Neural cell (in vitro differentiated cells): Measurements from ENCODE around the gene HOXA3. TPM values are rescaled to one million over a fixed set of nuclear protein-coding genes. Genes with fewer than 3 reads are reported as not detected.

Experiments
- H2AFZ ChIP-seq: fragments of 200-600, 300-800 bp; sonication (generic), shearing (Covaris generic); 2 replicates; pipeline ENCODE4 v1.6.0; 2014; ENCODE audit warnings: low read depth, mild to moderate bottlenecking, antibody characterized with exemption, low read length, moderate library complexity
- H3F3A ChIP-seq: fragments of 200-600 bp; shearing (Covaris generic); 2 replicates; pipeline ENCODE4 v1.6.1; 2016; ENCODE audit warnings: mild to moderate bottlenecking, moderate library complexity, mixed read lengths, antibody characterized with exemption, low read length; ENCODE audit not compliant: insufficient read depth, poor library complexity, severe bottlenecking
- H3K27ac ChIP-seq: fragments of 200-600, 300-800 bp; sonication (generic), shearing (Covaris generic); 2 replicates; pipeline ENCODE4 v1.5.1; 2014; ENCODE audit warnings: mild to moderate bottlenecking, low read length, moderate library complexity
- H3K27me3 ChIP-seq: fragments of 300-800, 200-600 bp; sonication (generic), shearing (Covaris generic); 2 replicates; pipeline ENCODE4 v1.6.0; 2014; ENCODE audit warnings: mild to moderate bottlenecking, low read depth, low read length, moderate library complexity; ENCODE audit not compliant: insufficient read depth
- H3K36me3 ChIP-seq: fragments of 300-800, 200-600 bp; sonication (generic), shearing (Covaris generic); 2 replicates; pipeline ENCODE4 v1.5.1; 2014; ENCODE audit warnings: mild to moderate bottlenecking, antibody characterized with exemption, low read length, moderate library complexity; ENCODE audit not compliant: insufficient read depth
- H3K4me2 ChIP-seq: fragments of 300-800, 200-600 bp; sonication (generic), shearing (Covaris generic); 2 replicates; pipeline ENCODE4 v1.6.0; 2014; ENCODE audit warnings: mild to moderate bottlenecking, low read length
- H3K4me3 ChIP-seq: fragments of 300-800, 200-600 bp; sonication (generic), shearing (Covaris generic); 2 replicates; pipeline ENCODE4 v1.5.1; 2014; ENCODE audit warnings: mild to moderate bottlenecking, low read length, moderate library complexity
- H3K79me2 ChIP-seq: fragments of 200-600 bp; shearing (Covaris generic); replicated peaks from 2 replicates; pipeline ENCODE4 v1.6.0; 2014; ENCODE audit warnings: mild to moderate bottlenecking, low read length, moderate library complexity; ENCODE audit not compliant: insufficient read depth
- H3K9ac ChIP-seq: fragments of 300-800, 200-600 bp; sonication (generic), shearing (Covaris generic); 2 replicates; pipeline ENCODE4 v1.6.1; 2016; ENCODE audit warnings: mild to moderate bottlenecking, low read length, mixed read lengths
- H3K9me2 ChIP-seq: fragments of 200-600 bp; shearing (Covaris generic); 2 replicates; pipeline ENCODE4 v1.6.1; 2016; ENCODE audit warnings: mild to moderate bottlenecking, low read length, mixed read lengths; ENCODE audit not compliant: insufficient read depth
- H3K9me3 ChIP-seq: fragments of 200-600, 300-800 bp; sonication (generic), shearing (Covaris generic); 2 replicates; pipeline ENCODE4 v1.6.1; 2016; ENCODE audit warnings: mild to moderate bottlenecking, mixed run types, low read length, moderate library complexity, mixed read lengths
- H4K20me1 ChIP-seq: fragments of 200-600 bp; shearing (Covaris generic); 2 replicates; pipeline ENCODE4 v1.6.1; 2016; ENCODE audit warnings: mild to moderate bottlenecking, mixed run types; ENCODE audit not compliant: insufficient read depth
- EP300 ChIP-seq: fragments of 450-650 bp; conservative IDR thresholded peaks from 2 replicates; pipeline ENCODE4 v1.6.1; 2014; ENCODE audit warnings: antibody characterized with exemption, mild to moderate bottlenecking, moderate library complexity; ENCODE audit not compliant: poor library complexity, severe bottlenecking
- EZH2 ChIP-seq: fragments of 200-600, 300-800 bp; shearing (Covaris generic), sonication (generic); IDR thresholded peaks from 2 replicates; pipeline ENCODE4 v1.6.1; 2014; ENCODE audit warnings: antibody characterized with exemption, low read length, borderline replicate concordance, mild to moderate bottlenecking; ENCODE audit not compliant: insufficient read depth, poor library complexity, severe bottlenecking
- MXI1 ChIP-seq: fragments of 450-650 bp; conservative IDR thresholded peaks from 2 replicates; pipeline ENCODE4 v1.6.1; 2014; ENCODE audit warnings: antibody characterized with exemption, mild to moderate bottlenecking; ENCODE audit not compliant: poor library complexity, severe bottlenecking
- POLR2AphosphoS5 ChIP-seq: IDR thresholded peaks from 2 replicates; pipeline ENCODE4 v1.6.1; 2012
- RAD21 ChIP-seq: fragments of 450-650 bp; conservative IDR thresholded peaks from 2 replicates; pipeline ENCODE4 v1.6.1; 2014; ENCODE audit warnings: antibody characterized with exemption, mild to moderate bottlenecking, moderate library complexity
- SMC3 ChIP-seq: fragments of 450-650 bp; conservative IDR thresholded peaks from 2 replicates; pipeline ENCODE4 v1.6.1; 2014; ENCODE audit warnings: antibody characterized with exemption, mild to moderate bottlenecking, moderate library complexity; ENCODE audit not compliant: poor library complexity
- TAF1 ChIP-seq: IDR thresholded peaks from 2 replicates; pipeline ENCODE4 v1.6.1; 2012; ENCODE audit warnings: low read depth
- polyA plus RNA-seq: library from polyadenylated mRNA; depleted of rRNA; stranded (reverse); fragments of >200 nt; gene quantifications from 2 replicates; pipeline ENCODE4 v1.2.3, GENCODE V29; 2014
- TF ChIP-seq, protein P1 (sequence below): fragments of 450-650 bp; IDR thresholded peaks from 2 replicates; pipeline ENCODE4 v1.5.1; 2014; ENCODE audit warnings: antibody characterized with exemption, mild to moderate bottlenecking, moderate library complexity; ENCODE audit not compliant: poor library complexity, severe bottlenecking
- TF ChIP-seq, protein P2 (sequence below): IDR thresholded peaks from 2 replicates; pipeline ENCODE4 v1.6.1; 2012; ENCODE audit warnings: borderline replicate concordance

Gene HOXA3
- polyA plus RNA-seq, 1 donor from 2014 or later = not detected

- Histone ChIP-seq H3K27ac (no peak overlapping the region), H3K9me3 (peaks cover 31% of the 10 kb centered on the region), H3F3A (no peaks in the 10 kb centered on the region), H3K9ac (no peak overlapping the region), H3K27me3 (peaks cover 100% of the 10 kb centered on the region), H3K4me3 (no peak overlapping the region), H3K9me2 (no peaks in the 10 kb centered on the region), H4K20me1 (no peaks in the 10 kb centered on the region), H3K79me2 (no peaks in the 10 kb centered on the region), H3K4me2 (no peak overlapping the region), H3K36me3 (no peaks in the 10 kb centered on the region), H2AFZ (no peak overlapping the region)
- no peak for TF ChIP-seq EP300
- TF ChIP-seq EZH2 = no peak
- TF ChIP-seq SMC3 = no peak
- TF ChIP-seq TAF1 = no peak
- TF ChIP-seq, protein P1, sequence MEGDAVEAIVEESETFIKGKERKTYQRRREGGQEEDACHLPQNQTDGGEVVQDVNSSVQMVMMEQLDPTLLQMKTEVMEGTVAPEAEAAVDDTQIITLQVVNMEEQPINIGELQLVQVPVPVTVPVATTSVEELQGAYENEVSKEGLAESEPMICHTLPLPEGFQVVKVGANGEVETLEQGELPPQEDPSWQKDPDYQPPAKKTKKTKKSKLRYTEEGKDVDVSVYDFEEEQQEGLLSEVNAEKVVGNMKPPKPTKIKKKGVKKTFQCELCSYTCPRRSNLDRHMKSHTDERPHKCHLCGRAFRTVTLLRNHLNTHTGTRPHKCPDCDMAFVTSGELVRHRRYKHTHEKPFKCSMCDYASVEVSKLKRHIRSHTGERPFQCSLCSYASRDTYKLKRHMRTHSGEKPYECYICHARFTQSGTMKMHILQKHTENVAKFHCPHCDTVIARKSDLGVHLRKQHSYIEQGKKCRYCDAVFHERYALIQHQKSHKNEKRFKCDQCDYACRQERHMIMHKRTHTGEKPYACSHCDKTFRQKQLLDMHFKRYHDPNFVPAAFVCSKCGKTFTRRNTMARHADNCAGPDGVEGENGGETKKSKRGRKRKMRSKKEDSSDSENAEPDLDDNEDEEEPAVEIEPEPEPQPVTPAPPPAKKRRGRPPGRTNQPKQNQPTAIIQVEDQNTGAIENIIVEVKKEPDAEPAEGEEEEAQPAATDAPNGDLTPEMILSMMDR = no peak
- no peak for TF ChIP-seq RAD21
- TF ChIP-seq POLR2AphosphoS5 = no peak
- TF ChIP-seq, protein P2, sequence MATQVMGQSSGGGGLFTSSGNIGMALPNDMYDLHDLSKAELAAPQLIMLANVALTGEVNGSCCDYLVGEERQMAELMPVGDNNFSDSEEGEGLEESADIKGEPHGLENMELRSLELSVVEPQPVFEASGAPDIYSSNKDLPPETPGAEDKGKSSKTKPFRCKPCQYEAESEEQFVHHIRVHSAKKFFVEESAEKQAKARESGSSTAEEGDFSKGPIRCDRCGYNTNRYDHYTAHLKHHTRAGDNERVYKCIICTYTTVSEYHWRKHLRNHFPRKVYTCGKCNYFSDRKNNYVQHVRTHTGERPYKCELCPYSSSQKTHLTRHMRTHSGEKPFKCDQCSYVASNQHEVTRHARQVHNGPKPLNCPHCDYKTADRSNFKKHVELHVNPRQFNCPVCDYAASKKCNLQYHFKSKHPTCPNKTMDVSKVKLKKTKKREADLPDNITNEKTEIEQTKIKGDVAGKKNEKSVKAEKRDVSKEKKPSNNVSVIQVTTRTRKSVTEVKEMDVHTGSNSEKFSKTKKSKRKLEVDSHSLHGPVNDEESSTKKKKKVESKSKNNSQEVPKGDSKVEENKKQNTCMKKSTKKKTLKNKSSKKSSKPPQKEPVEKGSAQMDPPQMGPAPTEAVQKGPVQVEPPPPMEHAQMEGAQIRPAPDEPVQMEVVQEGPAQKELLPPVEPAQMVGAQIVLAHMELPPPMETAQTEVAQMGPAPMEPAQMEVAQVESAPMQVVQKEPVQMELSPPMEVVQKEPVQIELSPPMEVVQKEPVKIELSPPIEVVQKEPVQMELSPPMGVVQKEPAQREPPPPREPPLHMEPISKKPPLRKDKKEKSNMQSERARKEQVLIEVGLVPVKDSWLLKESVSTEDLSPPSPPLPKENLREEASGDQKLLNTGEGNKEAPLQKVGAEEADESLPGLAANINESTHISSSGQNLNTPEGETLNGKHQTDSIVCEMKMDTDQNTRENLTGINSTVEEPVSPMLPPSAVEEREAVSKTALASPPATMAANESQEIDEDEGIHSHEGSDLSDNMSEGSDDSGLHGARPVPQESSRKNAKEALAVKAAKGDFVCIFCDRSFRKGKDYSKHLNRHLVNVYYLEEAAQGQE = no peak
- TF ChIP-seq MXI1 = no peak
Observed at GRCh38 chr7:27141137-27141922, 11.1 kb downstream of the HOXA3 start.

GRCh38 chr7:27140126-27140857 is 12.1 kb downstream of the HOXA3 start:
- Histone ChIP-seq H3K9me3 (peaks cover 24% of the 10 kb centered on the region), H2AFZ (no peak overlapping the region), H3K36me3 (no peaks in the 10 kb centered on the region), H3K79me2 (no peaks in the 10 kb centered on the region), H3K27me3 (peaks cover 100% of the 10 kb centered on the region), H3K9ac (no peak overlapping the region), H3K4me2 (no peak overlapping the region), H3F3A (no peaks in the 10 kb centered on the region), H3K9me2 (no peaks in the 10 kb centered on the region), H3K4me3 (no peak overlapping the region), H3K27ac (no peak overlapping the region), H4K20me1 (no peaks in the 10 kb centered on the region)
- TF ChIP-seq RAD21 (no peak), EP300 (no peak), POLR2AphosphoS5 (no peak), SMC3 (no peak), MXI1 (no peak), EZH2 (no peak), TAF1 (no peak)
- TF ChIP-seq, protein P2 = no peak
- TF ChIP-seq, protein P1 = no peak
